ENCODE data around the gene BEST4. TPM values are rescaled to one million over a fixed set of nuclear protein-coding genes. Genes with fewer than 3 reads are reported as not detected.
"Not testable (repeated sequence)": the region's sequence is repeated elsewhere in the genome, so short reads cannot be mapped to it uniquely, and the experiment has no call there.

BEST4 gene
- total RNA-seq, 8 experiments from 2014 or later, result 0.13 to 0.95 (median 0.27) TPM; not detected in 1

- Histone ChIP-seq H3K4me3 (no peak overlapping the region), H3K27ac (no peak overlapping the region), H3K4me1 (replicated peaks in 1 of 2) (peaks cover 22 to 23% of the 10 kb centered on the region in 2 donors)
- no peak for ATAC-seq (replicated peaks in 6 of 8)
- 39 to 100% (median 82%) methylated on average over 1 to 10 of the region's 13 CpGs for WGBS, 10 experiments
- in situ Hi-C loops (cut with MboI; ENCODE audit: low pct_unique_long_range_greater_than_20kb in 2 of 9, low sequenced_read_pairs in 9 of 9, unreplicated experiment in 9 of 9), result no loop called here
These were observed 9.9 kb downstream of the BEST4 start for GRCh38 chr1:44777969-44778635.

GRCh38 chr1:44777547-44777946 is 10.4 kb downstream of the BEST4 start:
- ATAC-seq (replicated peaks in 6 of 8), result no peak
- H3K4me3 ChIP-seq, result no peak overlapping the region
- in situ Hi-C loops (cut with MboI; ENCODE audit: low pct_unique_long_range_greater_than_20kb in 2 of 9, low sequenced_read_pairs in 9 of 9, unreplicated experiment in 9 of 9), result no loop called here

GRCh38 chr1:44776730-44777068 is 11.3 kb downstream of the BEST4 start:
- Histone ChIP-seq H3K27ac (no peak overlapping the region), H3K4me3 (peak overlapping the region; percentile 45 to 78 (median 59)), H3K4me1 (replicated peaks in 1 of 2) (peaks cover 22 to 23% of the 10 kb centered on the region in 2 donors)
- in situ Hi-C loops (cut with MboI; ENCODE audit: low pct_unique_long_range_greater_than_20kb in 2 of 9, low sequenced_read_pairs in 9 of 9, unreplicated experiment in 9 of 9), result no loop called here
- no peak for ATAC-seq (replicated peaks in 6 of 8)
- 7 to 66% (median 43%) methylated on average over 1 to 12 of the region's 12 CpGs; no CpG with 5 or more reads in 5 of the 10 experiments for WGBS, 10 experiments

More at GRCh38 chr1:44777547-44777946, 10.4 kb downstream of the BEST4 start:
- H3K4me1 ChIP-seq (replicated peaks in 1 of 2), result peaks cover 22 to 23% of the 10 kb centered on the region in 2 donors
- no peak overlapping the region for H3K27ac ChIP-seq
- 33 to 100% (median 87%) methylated on average over 1 to 14 of the region's 14 CpGs; no CpG with 5 or more reads in 1 of the 10 experiments for WGBS, 10 experiments

- Histone ChIP-seq H3K4me1 (replicated peaks in 1 of 2) (peaks cover 22 to 23% of the 10 kb centered on the region in 2 donors), H3K4me3 (peak overlapping the region; percentile 45 to 78 (median 59)), H3K27ac (peak overlapping the region; percentile 89)
- ATAC-seq (replicated peaks in 6 of 8), result peak in 4 of 8 experiments; percentile 0 to 2 (median 0)
- in situ Hi-C loops (cut with MboI; ENCODE audit: low pct_unique_long_range_greater_than_20kb in 2 of 9, low sequenced_read_pairs in 9 of 9, unreplicated experiment in 9 of 9), result no loop called here
- WGBS, 10 experiments, result 0 to 18% (median 5%) methylated on average over 4 to 33 of the region's 36 CpGs; no CpG with 5 or more reads in 3 of the 10 experiments
These were observed 11.8 kb downstream of the BEST4 start for GRCh38 chr1:44775930-44776729.

- in situ Hi-C loops (cut with MboI; ENCODE audit: low pct_unique_long_range_greater_than_20kb in 2 of 9, low sequenced_read_pairs in 9 of 9, unreplicated experiment in 9 of 9), result no loop called here
These were observed 12.7 kb downstream of the BEST4 start, which contains the start of gene RPS8 for GRCh38 chr1:44775078-44775929. TSS of gene RPS8 (plus strand) at chr1:44775540. CDS start at chr1:44775597, 57 bp downstream.

GRCh38 chr1:44766421-44766820 is 21.5 kb downstream of the BEST4 start:
- ATAC-seq (replicated peaks in 6 of 8); H3K27ac ChIP-seq; H3K4me1 ChIP-seq (replicated peaks in 1 of 2); H3K4me3 ChIP-seq; in situ Hi-C loops (cut with MboI; ENCODE audit: low pct_unique_long_range_greater_than_20kb in 2 of 9, low sequenced_read_pairs in 9 of 9, unreplicated experiment in 9 of 9): not testable (repeated sequence)
- 67 to 100% (median 93%) methylated on average over 1 to 6 of the region's 6 CpGs; no CpG with 5 or more reads in 2 of the 10 experiments for WGBS, 10 experiments

More at GRCh38 chr1:44775078-44775929, 12.7 kb downstream of the BEST4 start, which contains the start of gene RPS8:
- 0 to 3% (median 0%) methylated on average over 2 to 43 of the region's 65 CpGs; no CpG with 5 or more reads in 1 of the 10 experiments for WGBS, 10 experiments
- ATAC-seq (replicated peaks in 6 of 8), result peak; percentile 70 to 89 (median 86)
- Histone ChIP-seq H3K4me1 (replicated peaks in 1 of 2) (peaks cover 22 to 23% of the 10 kb centered on the region in 2 donors), H3K27ac (peak within 1 kb of the TSS; percentile 89), H3K4me3 (peak within 1 kb of the TSS; percentile 45 to 78 (median 59))

GRCh38 chr1:44760876-44761275 is 27.1 kb downstream of the BEST4 start:
- Histone ChIP-seq H3K4me1 (replicated peaks in 1 of 2) (no peaks in the 10 kb centered on the region), H3K4me3 (no peak overlapping the region), H3K27ac (no peak overlapping the region)
- in situ Hi-C loops (cut with MboI; ENCODE audit: low pct_unique_long_range_greater_than_20kb in 2 of 9, low sequenced_read_pairs in 9 of 9, unreplicated experiment in 9 of 9), result no loop called here
- 82 to 100% (median 100%) methylated on average over 1 to 2 of the region's 3 CpGs; no CpG with 5 or more reads in 3 of the 10 experiments for WGBS, 10 experiments
- ATAC-seq (replicated peaks in 6 of 8), result no peak

- in situ Hi-C loops (cut with MboI; ENCODE audit: low pct_unique_long_range_greater_than_20kb in 2 of 9, low sequenced_read_pairs in 9 of 9, unreplicated experiment in 9 of 9), result no loop called here
- H3K27ac ChIP-seq, result no peak overlapping the region
- no peaks in the 10 kb centered on the region for H3K4me1 ChIP-seq (replicated peaks in 1 of 2)
- WGBS, 10 experiments, result 86 to 100% (median 97%) methylated on average over 1 to 8 of the region's 11 CpGs; no CpG with 5 or more reads in 4 of the 10 experiments
- H3K4me3 ChIP-seq, result no peak overlapping the region
- no peak for ATAC-seq (replicated peaks in 6 of 8)
These were observed 28.9 kb downstream of the BEST4 start for GRCh38 chr1:44759077-44759476.

- H3K4me3 ChIP-seq, result no peak overlapping the region
- WGBS, 10 experiments, result 92 to 100% (median 100%) methylated on average over 1 to 2 of the region's 2 CpGs; no CpG with 5 or more reads in 5 of the 10 experiments
- no peaks in the 10 kb centered on the region for H3K4me1 ChIP-seq (replicated peaks in 1 of 2)
- no peak overlapping the region for H3K27ac ChIP-seq
- in situ Hi-C loops (cut with MboI; ENCODE audit: low pct_unique_long_range_greater_than_20kb in 2 of 9, low sequenced_read_pairs in 9 of 9, unreplicated experiment in 9 of 9), result no loop called here
- no peak for ATAC-seq (replicated peaks in 6 of 8)
These were observed 30.6 kb downstream of the BEST4 start for GRCh38 chr1:44757420-44757819.

GRCh38 chr1:44747878-44748277 is 40.1 kb downstream of the BEST4 start:
- Histone ChIP-seq H3K27ac (no peak overlapping the region), H3K4me1 (replicated peaks in 1 of 2) (peaks cover 0 to 2% of the 10 kb centered on the region in 2 donors), H3K4me3 (no peak overlapping the region)
- 71 to 100% (median 92%) methylated on average over 2 to 3 of the region's 3 CpGs; no CpG with 5 or more reads in 4 of the 10 experiments for WGBS, 10 experiments
- in situ Hi-C loops (cut with MboI; ENCODE audit: low pct_unique_long_range_greater_than_20kb in 2 of 9, low sequenced_read_pairs in 9 of 9, unreplicated experiment in 9 of 9), result loop anchor here in 1 of 9 experiments (25.0 kb wide), 1 partner anchor 564 kb away; no protein-coding TSS in a partner anchor
- no peak for ATAC-seq (replicated peaks in 6 of 8)

GRCh38 chr1:44743211-44743610 is 44.8 kb downstream of the BEST4 start:
- H3K27ac ChIP-seq, result no peak overlapping the region
- ATAC-seq (replicated peaks in 6 of 8), result no peak
- H3K4me3 ChIP-seq, result no peak overlapping the region
- H3K4me1 ChIP-seq (replicated peaks in 1 of 2), result peaks cover 3 to 12% of the 10 kb centered on the region in 2 donors
- 86 to 100% (median 100%) methylated on average over 1 of the region's 1 CpG; no CpG with 5 or more reads in 2 of the 10 experiments for WGBS, 10 experiments
- in situ Hi-C loops (cut with MboI; ENCODE audit: low pct_unique_long_range_greater_than_20kb in 2 of 9, low sequenced_read_pairs in 9 of 9, unreplicated experiment in 9 of 9), result loop anchor here in 1 of 9 experiments (25.0 kb wide), 1 partner anchor 569 kb away; no protein-coding TSS in a partner anchor

GRCh38 chr1:44740179-44740617 is 47.8 kb downstream of the BEST4 start:
- peaks cover 3 to 10% of the 10 kb centered on the region in 2 donors for H3K4me1 ChIP-seq (replicated peaks in 1 of 2)
- H3K4me3 ChIP-seq, result peak overlapping the region; percentile 41 to 54 (median 50)
- WGBS, 10 experiments, result 0 to 10% (median 0%) methylated on average over 1 to 14 of the region's 14 CpGs
- in situ Hi-C loops (cut with MboI; ENCODE audit: low pct_unique_long_range_greater_than_20kb in 2 of 9, low sequenced_read_pairs in 9 of 9, unreplicated experiment in 9 of 9), result loop anchor here in 1 of 9 experiments (25.0 kb wide), 1 partner anchor 572 kb away; no protein-coding TSS in a partner anchor
- ATAC-seq (replicated peaks in 6 of 8), result peak in 1 of 8 experiments; percentile 50
- H3K27ac ChIP-seq, result peak overlapping the region in 1 of 2 donors; percentile 4
